ENCODE data around the gene FAM107A. TPM values are rescaled to one million over a fixed set of nuclear protein-coding genes. Genes with fewer than 3 reads are reported as not detected.
"Not testable (repeated sequence)": the region's sequence is repeated elsewhere in the genome, so short reads cannot be mapped to it uniquely, and the experiment has no call there.

The FAM107A gene
- total RNA-seq, 1 donor = not detected

GRCh38 chr3:58528629-58529028, 48.6 kb downstream of the FAM107A start:
- no peak for TF ChIP-seq CTCF (IDR thresholded peaks at IDR 0.05; ENCODE audit: insufficient read depth, low read depth, low read length)

DNA sequence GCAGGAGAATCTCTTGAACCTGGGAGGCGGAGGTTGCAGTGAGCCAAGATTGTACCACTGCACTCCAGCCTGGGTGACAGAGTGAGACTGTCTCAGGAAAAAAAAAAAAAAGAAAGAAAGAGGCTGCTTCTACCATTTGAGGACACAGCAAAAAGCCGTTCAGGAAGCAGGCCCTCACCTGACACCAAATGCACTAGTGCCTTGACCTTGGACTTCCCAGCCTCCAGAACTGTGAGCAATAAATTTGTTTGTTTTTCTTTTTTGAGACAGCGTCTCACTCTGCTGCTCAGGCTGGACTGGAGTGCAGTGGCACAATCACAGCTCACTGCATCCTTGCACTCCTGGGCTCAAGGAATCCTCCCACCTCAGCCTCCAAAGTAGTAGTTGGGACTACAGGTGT, 49.8 kb downstream of the FAM107A start:
- DNase-seq (ENCODE audit: low read depth); H3K4me3 ChIP-seq (ENCODE audit: low read depth, low read length): not testable (repeated sequence)

More at GRCh38 chr3:58528629-58529028, 48.6 kb downstream of the FAM107A start:
- no peak overlapping the region for H3K4me3 ChIP-seq (ENCODE audit: low read depth, low read length)
- DNase-seq (ENCODE audit: low read depth) = peak; percentile 32

DNA sequence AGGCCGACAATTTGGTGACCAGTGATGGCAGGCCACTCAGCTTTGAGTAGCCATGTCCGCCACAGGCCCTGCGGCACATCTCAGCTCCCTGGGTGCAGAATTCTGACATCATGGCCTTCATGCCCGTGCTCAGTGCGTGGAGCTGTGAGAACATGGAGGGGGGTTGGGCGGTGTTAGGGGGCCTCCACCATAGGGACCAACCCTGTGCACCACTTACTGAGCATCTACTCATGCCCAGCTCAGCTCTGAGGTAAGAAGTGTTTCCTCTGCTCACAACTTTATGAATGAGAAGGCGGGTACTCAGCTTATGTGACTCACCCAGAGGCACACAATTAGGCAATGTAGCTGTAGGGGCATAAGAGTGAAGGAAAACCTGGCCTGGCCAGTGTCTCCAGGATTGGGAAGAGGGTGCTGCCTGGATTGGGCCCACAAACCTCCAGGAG, 50.7 kb downstream of the FAM107A start:
- H3K4me3 ChIP-seq (ENCODE audit: low read depth, low read length) = no peak overlapping the region
- no peak for TF ChIP-seq CTCF (IDR thresholded peaks at IDR 0.05; ENCODE audit: insufficient read depth, low read depth, low read length)
- DNase-seq (ENCODE audit: low read depth) = peak; percentile 89

- no peak overlapping the region for H3K4me3 ChIP-seq (ENCODE audit: low read depth, low read length)
- TF ChIP-seq CTCF (IDR thresholded peaks at IDR 0.05; ENCODE audit: insufficient read depth, low read depth, low read length) = no peak
- no peak for DNase-seq (ENCODE audit: low read depth)
Observed at GRCh38 chr3:58524326-58524888, 52.8 kb downstream of the FAM107A start.

DNA sequence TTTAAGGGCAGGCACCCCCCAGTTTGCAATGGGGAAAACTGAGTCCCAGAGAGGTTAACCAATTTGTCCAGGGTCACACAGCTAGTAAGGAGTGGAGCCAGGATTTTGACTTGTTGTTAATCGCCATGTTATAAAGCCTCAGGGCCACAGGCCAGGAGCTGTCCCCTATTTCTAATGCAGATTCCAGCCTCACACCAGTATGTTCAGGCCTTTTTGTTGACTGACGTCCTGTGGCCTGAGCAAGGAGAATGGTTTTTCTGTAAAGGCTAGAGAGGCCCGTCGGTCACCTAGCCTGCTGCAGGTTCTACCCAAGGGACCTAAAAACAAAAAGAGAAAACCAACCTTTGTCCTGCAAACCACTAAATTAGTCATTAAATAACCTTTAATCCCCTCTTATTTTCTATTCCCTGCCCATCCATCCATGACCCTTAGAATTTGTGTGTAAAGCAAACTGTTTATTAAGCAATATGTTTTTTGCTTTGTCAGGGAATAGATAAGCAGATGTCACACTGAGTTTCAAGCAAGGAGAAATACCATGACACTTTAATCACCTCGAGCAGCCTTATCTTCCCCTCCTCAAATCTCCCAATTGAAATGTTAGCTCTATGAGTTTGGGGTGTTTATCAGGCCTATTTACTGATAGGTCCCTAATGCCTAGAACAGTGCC, 54.3 kb downstream of the FAM107A start:
- no peak for TF ChIP-seq CTCF (IDR thresholded peaks at IDR 0.05; ENCODE audit: insufficient read depth, low read depth, low read length)
- no peak overlapping the region for H3K4me3 ChIP-seq (ENCODE audit: low read depth, low read length)

GRCh38 chr3:58521917-58522631, 55.1 kb downstream of the FAM107A start:
- DNase-seq (ENCODE audit: low read depth) = no peak
- TF ChIP-seq CTCF (IDR thresholded peaks at IDR 0.05; ENCODE audit: insufficient read depth, low read depth, low read length) = no peak
- H3K4me3 ChIP-seq (ENCODE audit: low read depth, low read length) = no peak overlapping the region

More for the DNA sequence above, 54.3 kb downstream of the FAM107A start:
- DNase-seq (ENCODE audit: low read depth) = no peak

- DNase-seq (ENCODE audit: low read depth) = no peak
- H3K4me3 ChIP-seq (ENCODE audit: low read depth, low read length) = no peak overlapping the region
- no peak for TF ChIP-seq CTCF (IDR thresholded peaks at IDR 0.05; ENCODE audit: insufficient read depth, low read depth, low read length)
Observed at GRCh38 chr3:58521336-58521670, 55.9 kb downstream of the FAM107A start.
